Prostate gland (tissue), 2 donors: ENCODE results near the gene RECK. TPM values are rescaled to one million over a fixed set of nuclear protein-coding genes. Genes with fewer than 3 reads are reported as not detected.

Experiments
- DNase-seq: peaks from one replicate; pipeline ENCODE4 v3.0.0-alpha.2; 2019; ENCODE audit warnings: low spot score
- H3K27ac ChIP-seq, 2 donors: fragments of 200-600 bp; sonication (generic); 2 replicates each; pipeline ENCODE4 v1.5.1; 2017 to 2019
- H3K27me3 ChIP-seq: fragments of 200-600 bp; sonication (generic); replicated peaks from 2 replicates; pipeline ENCODE4 v1.5.1; 2019; ENCODE audit not compliant: insufficient read depth
- H3K36me3 ChIP-seq, 2 donors: fragments of 200-600 bp; sonication (generic); 1 replicate in 1 of 2; 2 replicates in 1 of 2; pipeline versions ENCODE4 v1.5.1 to v1.8.1; 2017 to 2019
- H3K4me1 ChIP-seq: fragments of 200-600 bp; sonication (generic); replicated peaks from 2 replicates; pipeline ENCODE4 v1.5.1; 2019
- H3K4me3 ChIP-seq, 2 donors: fragments of 200-600 bp; sonication (generic); 2 replicates each; pipeline ENCODE4 v1.5.1; 2017 to 2019
- H3K9me3 ChIP-seq: fragments of 200-600 bp; sonication (generic); 2 replicates; pipeline ENCODE4 v1.5.1; 2017
- CTCF ChIP-seq, 4 experiments: fragments of 200-600 bp in 2 of 4; fragments of 450-650 bp in 2 of 4; sonication (generic) in 2 of 4; IDR thresholded peaks; 1 replicate in 3 of 4; 2 replicates in 1 of 4; pipeline ENCODE4 v1.5.1; 2016 to 2019; ENCODE audit warnings: antibody characterized with exemption in 4 of 4, mild to moderate bottlenecking in 2 of 4, moderate library complexity in 2 of 4
- POLR2A ChIP-seq: fragments of 450-650 bp; IDR thresholded peaks from one replicate; pipeline ENCODE4 v1.6.1; 2016; ENCODE audit warnings: antibody characterized with exemption, mild to moderate bottlenecking
- POLR2AphosphoS5 ChIP-seq: sonication (generic); formaldehyde crosslinking; IDR thresholded peaks from one replicate; pipeline ENCODE4 v1.6.1; 2017; ENCODE audit warnings: antibody characterized with exemption
- WGBS: methylation state at CpG from one replicate; pipeline ENCODE4 v1.1.5; 2018; 5-methylcytosine and 5-hydroxymethylcytosine counted together
- intact Hi-C: fragments of 100-400 bp; cut with DNase I; formaldehyde crosslinking; loops from one replicate; pipeline ENCODE4 v1.14.2; 2022
- total RNA-seq, 2 donors: library from RNA; depleted of rRNA; stranded (reverse); fragments of >200 nt; gene quantifications; one replicate each; pipeline ENCODE4 v1.1.0, GENCODE V29; 2016

RECK gene
- total RNA-seq, 2 donors from 2014 or later: 6.1 to 7.7 TPM

- 83% methylated on average over 12 of the region's 12 CpGs for WGBS
- DNase-seq: no peak
- TF ChIP-seq POLR2A: no peak
- TF ChIP-seq POLR2AphosphoS5: no peak
- no peak for TF ChIP-seq CTCF (IDR thresholded peaks at IDR 0.05)
Measured at GRCh38 chr9:36144309-36145232, 107.9 kb downstream of the RECK start.

GRCh38 chr9:36145970-36146369, 109.3 kb downstream of the RECK start:
- no peak for DNase-seq
- intact Hi-C loops: no loop called here
- Histone ChIP-seq H3K27me3 (no peaks in the 10 kb centered on the region), H3K9me3 (no peaks in the 10 kb centered on the region), H3K27ac (no peak overlapping the region), H3K4me1 (peaks cover 5% of the 10 kb centered on the region), H3K36me3 (no peaks in the 10 kb centered on the region), H3K4me3 (no peak overlapping the region)
- 92% methylated on average over 4 of the region's 4 CpGs for WGBS
- TF ChIP-seq POLR2AphosphoS5: no peak
- no peak for TF ChIP-seq CTCF (IDR thresholded peaks at IDR 0.05)
- no peak for TF ChIP-seq POLR2A

More at GRCh38 chr9:36144309-36145232, 107.9 kb downstream of the RECK start:
- Histone ChIP-seq H3K27me3 (no peaks in the 10 kb centered on the region), H3K27ac (peak overlapping the region in 1 of 2 donors; percentile 80), H3K4me1 (peaks cover 5% of the 10 kb centered on the region), H3K36me3 (no peaks in the 10 kb centered on the region), H3K9me3 (no peaks in the 10 kb centered on the region), H3K4me3 (no peak overlapping the region)
- intact Hi-C loops: no loop called here

- TF ChIP-seq POLR2A (no peak), CTCF (IDR thresholded peaks at IDR 0.05) (no peak), POLR2AphosphoS5 (no peak)
- DNase-seq: no peak
- intact Hi-C loops: no loop called here
- H3K36me3 ChIP-seq: no peaks in the 10 kb centered on the region
- H3K4me3 ChIP-seq: no peak overlapping the region
- H3K27ac ChIP-seq: no peak overlapping the region
- no peaks in the 10 kb centered on the region for H3K27me3 ChIP-seq
- WGBS: 95% methylated on average over 10 of the region's 10 CpGs
- H3K4me1 ChIP-seq: peaks cover 5% of the 10 kb centered on the region
- no peaks in the 10 kb centered on the region for H3K9me3 ChIP-seq
Measured at GRCh38 chr9:36146651-36147050, 109.9 kb downstream of the RECK start.

DNA sequence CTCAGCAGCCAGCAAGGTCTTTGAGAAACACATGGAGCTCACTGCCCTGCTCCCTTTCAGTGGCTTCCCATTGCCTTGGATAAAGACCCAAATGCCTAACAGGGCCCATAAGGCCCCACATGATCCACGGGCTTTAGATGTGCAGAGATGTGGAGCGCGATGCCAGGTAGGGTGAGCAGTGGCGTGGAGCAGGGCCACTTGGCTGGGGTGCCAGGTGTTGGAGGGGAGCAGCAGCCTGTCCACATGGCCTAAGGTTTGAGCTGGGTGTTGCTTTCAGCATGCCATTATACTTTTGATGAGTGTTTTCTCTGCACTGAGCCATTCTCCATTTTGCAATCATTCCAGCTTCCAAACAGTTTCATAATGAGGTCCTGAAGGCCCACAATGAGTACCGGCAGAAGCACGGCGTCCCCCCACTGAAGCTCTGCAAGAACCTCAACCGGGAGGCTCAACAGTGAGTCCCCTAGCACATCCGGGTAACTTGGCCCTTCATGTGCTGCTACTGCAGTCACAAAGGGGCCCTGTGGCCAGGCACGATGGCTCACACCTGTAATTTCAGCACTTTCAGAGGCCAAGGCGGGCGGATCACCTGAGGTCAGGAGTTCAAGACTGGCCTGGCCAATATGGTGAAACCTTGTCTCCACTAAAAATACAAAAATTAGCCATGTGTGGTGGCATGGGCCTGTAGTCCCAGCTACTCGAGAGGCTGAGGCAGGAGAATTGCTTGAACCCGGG, 110.9 kb downstream of the RECK start:
- no peak overlapping the region for H3K4me3 ChIP-seq
- H3K4me1 ChIP-seq: peaks cover 3% of the 10 kb centered on the region
- H3K27me3 ChIP-seq: no peaks in the 10 kb centered on the region
- DNase-seq: no peak
- H3K27ac ChIP-seq: peak overlapping the region; percentile 61 to 67
- TF ChIP-seq POLR2A (no peak), CTCF (IDR thresholded peaks at IDR 0.05) (no peak), POLR2AphosphoS5 (no peak)
- H3K9me3 ChIP-seq: no peaks in the 10 kb centered on the region
- WGBS: 88% methylated on average over 14 of the region's 14 CpGs
- intact Hi-C loops: no loop called here
- H3K36me3 ChIP-seq: no peaks in the 10 kb centered on the region
